GM12891 (cell line): ENCODE data around the gene APBB2.

Experiments
- DNase-seq: peaks from one replicate; pipeline ENCODE4 v3.0.0; 2011; ENCODE audit warnings: low spot score; ENCODE audit not compliant: insufficient read length
- FAIRE-seq: peaks from 2 replicates; lab custom pipeline; 2011; peaks lifted over from hg19 to GRCh38; lab: Jason Lieb, UNC
- PAX5 ChIP-seq: IDR thresholded peaks from 2 replicates; pipeline ENCODE4 v1.6.1; 2011; ENCODE audit warnings: low read length, moderate library complexity, mild to moderate bottlenecking; ENCODE audit not compliant: insufficient read depth, severe bottlenecking
- POLR2A ChIP-seq: IDR thresholded peaks from 2 replicates; pipeline ENCODE4 v1.6.1; 2011; ENCODE audit warnings: low read depth, low read length, control low read depth
- POLR2AphosphoS5 ChIP-seq: IDR thresholded peaks from 2 replicates; pipeline ENCODE4 v1.6.1; 2011; ENCODE audit warnings: low read depth, low read length, control low read depth
- POU2F2 ChIP-seq: IDR thresholded peaks from 2 replicates; pipeline ENCODE4 v1.6.1; 2011; ENCODE audit warnings: low read depth, mild to moderate bottlenecking, control low read depth, low read length, moderate library complexity
- SPI1 ChIP-seq: IDR thresholded peaks from 2 replicates; pipeline ENCODE4 v1.6.1; 2011; ENCODE audit warnings: low read depth, low read length, control low read depth
- TAF1 ChIP-seq: IDR thresholded peaks from 2 replicates; pipeline ENCODE4 v1.6.1; 2011; ENCODE audit warnings: low read depth, low read length, control low read depth

APBB2 gene

DNA sequence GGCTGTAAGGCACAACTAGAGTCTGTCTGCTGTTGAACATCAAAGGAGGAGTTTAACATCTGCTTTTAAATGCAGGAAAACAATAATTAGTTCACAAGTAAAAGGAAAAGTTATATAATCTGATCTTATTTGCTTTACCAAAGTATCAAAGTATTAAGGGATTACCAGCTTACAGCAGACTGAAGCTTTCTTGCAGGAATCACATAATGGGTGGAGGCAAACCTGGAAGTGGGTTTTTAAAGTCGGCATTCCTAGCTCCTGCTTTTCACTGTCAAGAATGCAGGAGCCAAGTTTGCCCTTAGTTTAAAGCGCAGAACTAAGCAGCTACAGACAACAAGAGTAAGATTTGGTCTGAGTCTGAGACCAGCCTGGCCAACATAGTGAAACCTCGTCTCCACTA, 122.2 kb downstream of the APBB2 start:
- TF ChIP-seq POU2F2 (no peak), POLR2A (no peak), PAX5 (no peak), POLR2AphosphoS5 (no peak), SPI1 (no peak), TAF1 (no peak)
- FAIRE-seq (no peak), DNase-seq (no peak)

DNA sequence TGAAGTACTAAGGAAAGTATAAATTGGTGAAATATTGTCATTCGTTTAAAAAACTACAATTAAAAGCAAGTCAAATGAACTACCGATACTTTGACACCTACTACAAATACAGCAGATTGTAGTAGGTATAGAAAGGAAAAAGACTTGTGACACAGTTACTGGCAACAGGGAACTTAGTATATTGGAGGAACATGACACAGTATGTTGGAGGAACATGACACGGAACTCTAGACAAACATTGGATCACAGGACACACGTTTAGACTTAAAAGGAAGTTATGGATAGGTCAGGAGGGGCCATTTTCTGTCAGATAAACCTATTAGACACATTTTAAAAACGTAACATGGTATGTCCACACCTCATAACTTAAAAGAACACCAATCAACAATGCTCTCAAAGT, 132.5 kb downstream of the APBB2 start:
- no peak for FAIRE-seq
- DNase-seq = no peak
- no peak for TF ChIP-seq POU2F2
- no peak for TF ChIP-seq PAX5
- no peak for TF ChIP-seq POLR2A
- no peak for TF ChIP-seq TAF1
- no peak for TF ChIP-seq SPI1
- no peak for TF ChIP-seq POLR2AphosphoS5

DNA sequence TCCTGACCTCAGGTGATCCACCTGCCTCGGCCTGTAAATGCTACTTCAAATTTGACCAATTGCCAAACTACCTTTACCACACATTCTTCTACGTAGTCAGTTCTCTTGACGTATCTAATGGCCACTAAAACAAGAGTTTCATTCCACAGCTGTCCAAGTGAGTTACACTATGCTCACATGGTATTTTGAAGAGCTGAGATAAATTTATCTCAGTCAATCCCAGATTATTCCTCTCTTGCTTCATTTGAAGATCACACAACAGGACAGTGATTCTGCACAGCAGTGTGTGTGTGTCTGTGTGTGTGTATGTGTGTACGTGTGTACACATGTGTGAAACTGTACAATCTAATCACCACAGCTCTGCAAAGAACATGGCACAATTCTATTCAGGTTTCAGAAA, 133.4 kb downstream of the APBB2 start:
- TF ChIP-seq SPI1 (no peak), TAF1 (no peak), PAX5 (no peak), POLR2AphosphoS5 (no peak), POLR2A (no peak), POU2F2 (no peak)
- no peak for DNase-seq
- FAIRE-seq = peak; percentile 75

DNA sequence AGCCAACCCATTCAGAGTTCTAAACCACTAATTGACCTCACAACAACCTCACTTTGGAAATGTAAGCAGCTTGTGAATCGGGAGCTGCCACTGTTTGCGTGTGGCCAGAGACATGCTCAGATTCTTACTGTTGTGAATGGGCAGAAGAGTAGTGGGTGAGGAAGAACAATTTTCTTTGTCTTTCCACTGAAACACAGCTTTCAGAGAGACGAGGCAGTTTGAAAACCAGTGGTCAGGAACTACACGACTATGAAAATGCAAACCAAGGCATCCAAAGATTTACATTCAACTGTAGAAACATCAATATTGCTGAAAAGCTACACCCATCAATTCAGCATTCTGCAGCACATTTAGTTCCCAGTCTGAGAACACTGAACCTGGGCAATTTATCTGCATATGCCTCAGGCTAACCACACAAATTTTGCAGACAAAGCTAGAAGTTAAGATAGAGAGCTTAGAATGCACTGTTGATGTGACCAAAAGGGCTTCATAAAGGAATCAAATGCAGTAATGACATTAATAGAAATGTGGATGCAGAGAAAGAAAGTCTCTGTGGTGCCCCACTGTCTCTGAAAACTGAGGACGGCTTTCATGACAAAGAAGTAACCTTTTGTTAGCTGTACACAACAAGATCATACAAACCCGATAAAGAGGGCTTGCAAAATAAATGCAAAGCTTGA, 134.3 kb downstream of the APBB2 start:
- no peak for TF ChIP-seq SPI1
- no peak for TF ChIP-seq POLR2AphosphoS5
- TF ChIP-seq POLR2A = no peak
- no peak for TF ChIP-seq PAX5
- no peak for TF ChIP-seq POU2F2
- no peak for TF ChIP-seq TAF1
- FAIRE-seq = no peak
- no peak for DNase-seq

DNA sequence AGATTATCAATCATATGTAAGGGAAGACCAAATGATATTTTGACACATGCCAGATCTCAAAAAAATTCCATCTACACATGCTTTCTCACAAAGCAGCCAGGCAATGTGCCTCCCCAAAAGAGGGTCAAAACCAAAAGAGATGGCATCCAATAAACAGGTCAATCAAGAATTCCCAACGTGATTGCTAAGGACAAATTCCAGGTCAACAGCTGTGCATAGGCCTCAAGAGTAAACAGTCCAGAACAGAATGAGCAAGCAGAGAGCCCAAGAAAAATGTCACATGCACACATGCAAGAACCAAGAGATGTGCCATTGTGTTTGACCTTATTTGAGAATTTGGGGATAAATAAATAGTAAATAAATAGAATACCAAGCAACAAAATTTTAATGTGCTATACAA, 136.7 kb downstream of the APBB2 start:
- FAIRE-seq = no peak
- no peak for DNase-seq
- TF ChIP-seq POU2F2 (no peak), SPI1 (no peak), POLR2AphosphoS5 (no peak), PAX5 (no peak), TAF1 (no peak), POLR2A (no peak)

DNA sequence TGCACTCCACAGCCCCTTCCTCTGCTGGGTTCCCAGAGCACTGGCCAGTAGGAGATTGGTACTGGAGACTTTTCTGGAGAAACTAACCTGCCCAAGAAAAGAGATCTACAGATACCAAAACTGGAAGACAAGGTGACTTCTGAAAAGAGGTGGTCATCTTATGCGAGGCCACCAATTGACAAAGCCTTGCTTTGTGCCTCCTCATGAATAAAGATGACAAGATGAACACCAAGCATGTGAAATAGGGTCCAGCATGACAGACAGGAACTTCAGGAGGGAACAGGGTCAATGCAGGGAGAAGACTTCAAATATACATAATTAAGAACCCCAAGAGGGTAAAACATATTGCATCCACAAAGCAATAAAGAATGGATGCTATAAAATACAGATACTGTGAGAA, 137.9 kb downstream of the APBB2 start:
- FAIRE-seq = no peak

DNA sequence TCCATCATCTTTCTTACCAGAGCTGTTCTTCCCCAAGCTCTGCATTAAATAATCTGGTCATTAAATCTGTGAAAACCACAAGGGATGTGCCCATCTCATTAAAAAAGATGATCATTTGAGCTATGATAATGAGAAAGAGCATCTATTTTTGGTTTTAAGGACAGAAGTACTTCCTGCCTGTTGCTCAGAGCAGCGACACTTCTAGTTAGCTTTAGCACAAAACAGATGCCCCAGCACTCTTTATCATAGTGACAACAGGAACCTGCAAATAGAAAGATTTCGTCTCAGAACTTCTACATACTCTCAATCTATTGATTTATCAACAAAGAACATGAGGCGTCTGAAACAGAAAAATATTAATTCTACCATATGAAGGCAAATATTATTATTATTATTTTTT, 140.1 kb downstream of the APBB2 start:
- DNase-seq (no peak), FAIRE-seq (no peak)
- no peak for TF ChIP-seq SPI1
- TF ChIP-seq POLR2AphosphoS5 = no peak
- no peak for TF ChIP-seq POU2F2
- no peak for TF ChIP-seq PAX5
- no peak for TF ChIP-seq TAF1
- TF ChIP-seq POLR2A = no peak

More for the DNA sequence above, 137.9 kb downstream of the APBB2 start:
- TF ChIP-seq SPI1 (no peak), POLR2AphosphoS5 (no peak), TAF1 (no peak), POU2F2 (no peak), PAX5 (no peak), POLR2A (no peak)
- DNase-seq = no peak

DNA sequence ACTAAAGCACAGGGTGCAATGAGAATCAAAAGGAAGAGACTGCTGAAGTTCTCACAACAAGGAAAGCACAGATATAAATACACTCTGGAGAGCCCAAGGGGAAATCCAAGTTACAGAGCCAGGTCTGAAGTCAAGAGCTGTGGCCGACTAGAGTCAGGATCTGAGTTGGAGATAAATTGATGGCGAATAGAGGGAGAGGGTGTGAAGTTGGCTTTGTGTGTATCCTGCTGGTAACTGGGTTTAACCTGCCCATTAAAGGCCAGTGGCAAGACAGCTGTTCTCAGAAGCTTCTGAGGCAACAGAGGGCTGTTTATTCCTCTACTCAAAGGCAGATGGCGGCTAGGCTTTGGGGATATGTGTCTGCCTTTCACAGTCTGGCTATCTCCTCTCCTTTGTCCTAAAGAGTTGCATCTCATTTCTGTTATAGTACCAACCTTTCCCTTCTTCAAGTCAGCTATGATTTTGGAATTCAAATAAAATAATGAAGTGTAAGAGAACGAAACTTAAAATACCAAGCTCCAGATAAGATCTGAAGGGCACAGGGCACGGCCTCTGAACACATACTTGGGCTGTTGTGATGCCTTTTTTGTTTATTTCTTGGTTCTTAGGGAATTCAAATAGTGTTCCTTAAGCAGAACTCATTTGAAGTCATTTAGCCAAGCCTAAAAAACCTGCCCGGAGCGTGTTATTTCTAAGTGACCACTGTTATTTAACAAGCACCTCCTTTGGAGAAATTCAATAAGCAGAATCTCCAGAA, 142.1 kb downstream of the APBB2 start:
- DNase-seq (no peak), FAIRE-seq (peak; percentile 50)
- TF ChIP-seq TAF1 (no peak), PAX5 (no peak), POU2F2 (no peak), POLR2AphosphoS5 (no peak), SPI1 (no peak)

DNA sequence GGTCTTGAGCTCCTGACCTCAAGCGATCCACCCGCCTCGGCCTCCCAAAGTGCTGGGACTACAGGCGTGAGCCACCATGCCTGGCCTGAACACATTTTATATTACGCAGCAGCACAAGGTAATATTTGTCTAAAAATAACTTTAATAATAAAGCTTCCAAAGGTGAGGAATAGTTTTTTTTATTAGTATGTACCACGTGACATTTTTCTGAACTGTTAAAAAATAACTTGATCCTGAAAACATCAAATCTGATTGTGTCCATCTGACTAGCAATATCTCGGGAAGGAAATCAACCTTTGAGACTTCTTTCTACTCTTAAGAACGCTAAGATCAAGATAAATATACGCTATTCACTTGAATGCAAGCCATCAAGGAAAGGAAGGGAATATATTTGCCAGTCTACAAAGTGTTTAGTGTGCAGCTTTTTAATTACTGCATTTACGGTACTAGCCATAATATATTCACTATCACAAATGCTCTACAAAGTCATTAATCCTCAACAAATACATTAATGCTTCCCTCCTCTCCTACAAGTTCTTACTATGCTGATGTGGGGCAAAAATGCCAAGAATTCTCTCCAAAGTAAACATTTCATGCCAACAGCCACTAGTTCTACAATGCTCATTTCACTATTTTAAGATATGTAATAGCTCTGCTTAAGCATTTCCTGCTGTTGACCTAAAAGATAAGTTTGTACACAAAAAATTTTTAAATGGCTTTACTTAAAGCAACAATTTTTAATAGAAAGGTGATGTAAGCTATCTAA, 143.6 kb downstream of the APBB2 start:
- DNase-seq (no peak), FAIRE-seq (no peak)
- no peak for TF ChIP-seq POLR2AphosphoS5
- TF ChIP-seq TAF1 = no peak

DNA sequence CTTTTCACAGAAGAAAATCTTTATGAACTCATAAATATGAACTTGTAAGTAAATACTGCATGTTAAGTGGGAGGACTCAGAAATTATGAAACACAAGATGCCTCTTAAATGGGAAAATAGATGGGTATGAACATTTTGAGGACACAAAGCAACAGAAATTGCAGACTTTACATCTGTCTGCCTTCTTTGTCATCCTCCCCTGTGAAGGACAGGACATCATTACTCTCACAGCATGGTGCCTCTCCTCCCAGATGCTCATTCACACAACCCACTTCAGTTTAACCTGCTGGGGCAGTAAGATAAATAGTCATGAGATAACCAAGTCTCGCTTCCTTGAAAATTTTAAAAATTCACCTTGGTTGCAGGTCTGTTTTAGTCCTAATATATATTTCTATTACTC, 144.5 kb downstream of the APBB2 start:
- DNase-seq = no peak
- TF ChIP-seq POLR2A (no peak), SPI1 (no peak), TAF1 (no peak), POU2F2 (no peak), PAX5 (no peak), POLR2AphosphoS5 (no peak)
- no peak for FAIRE-seq
